ENCODE measurements around the gene TMEM106A. TPM values are rescaled to one million over a fixed set of nuclear protein-coding genes. Genes with fewer than 3 reads are reported as not detected.
"Not testable (repeated sequence)": the region's sequence is repeated elsewhere in the genome, so short reads cannot be mapped to it uniquely, and the experiment has no call there.

The TMEM106A gene
- total RNA-seq, 1 donor from 2014 or later = 4.0 TPM

DNA sequence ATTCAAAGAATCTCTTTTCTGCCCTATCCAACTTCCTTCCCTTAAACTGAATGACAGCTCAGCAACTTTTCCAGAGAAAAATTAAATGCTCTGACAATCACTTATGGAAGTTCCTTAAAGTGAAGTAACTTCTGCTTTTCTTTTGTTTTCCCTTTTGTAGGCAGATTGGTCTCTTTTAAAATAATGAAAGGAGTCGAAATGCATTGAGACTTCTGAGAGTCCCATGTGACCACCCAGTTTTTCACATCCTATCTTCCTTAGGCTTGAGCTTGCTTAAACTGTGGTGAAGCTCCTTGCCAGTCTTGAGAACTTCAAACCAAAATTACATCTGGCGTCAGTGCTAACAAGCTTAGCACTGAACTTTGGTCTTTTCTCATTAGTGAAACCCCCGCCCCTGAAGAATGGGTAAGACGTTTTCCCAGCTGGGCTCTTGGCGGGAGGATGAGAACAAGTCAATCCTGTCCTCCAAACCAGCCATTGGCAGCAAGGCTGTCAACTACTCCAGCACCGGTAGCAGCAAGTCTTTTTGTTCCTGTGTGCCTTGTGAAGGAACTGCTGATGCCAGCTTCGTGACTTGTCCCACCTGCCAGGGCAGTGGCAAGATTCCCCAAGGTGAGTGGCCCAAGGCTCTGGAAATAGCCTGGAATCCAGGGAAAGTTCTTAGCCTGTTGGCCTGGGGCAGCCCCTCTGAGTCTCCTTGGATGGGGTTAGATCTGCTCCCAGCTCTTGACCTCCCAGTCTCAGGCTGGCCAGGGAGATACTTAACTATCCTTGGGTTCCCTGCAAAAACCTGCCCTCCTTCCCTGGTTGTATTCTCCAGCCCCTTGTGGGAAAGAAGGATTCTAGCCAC is 1.2 kb downstream of the TMEM106A start:
- intact Hi-C loops (cut with DNase I) = no loop called here
- no peak for DNase-seq (ENCODE audit: low spot score)

DNA sequence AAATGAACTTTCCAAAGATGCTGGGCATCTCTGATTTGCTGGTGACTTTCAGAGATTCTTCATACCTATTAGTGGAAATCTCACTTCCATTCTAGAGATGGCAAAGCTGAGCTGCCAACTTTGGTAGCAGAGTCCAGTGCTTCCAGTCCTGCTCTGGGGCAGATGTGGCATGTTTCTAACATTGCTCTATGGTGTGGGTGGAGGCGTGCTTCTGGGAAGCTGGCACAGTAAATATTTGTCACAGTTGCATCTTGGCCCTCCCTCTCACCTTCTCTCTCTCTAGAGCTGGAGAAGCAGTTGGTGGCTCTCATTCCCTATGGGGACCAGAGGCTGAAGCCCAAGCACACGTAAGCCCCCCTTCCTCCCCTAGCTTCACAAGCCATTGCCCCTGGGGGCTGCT is 1.9 kb downstream of the TMEM106A start:
- intact Hi-C loops (cut with DNase I) = no loop called here
- DNase-seq (ENCODE audit: low spot score) = no peak

DNA sequence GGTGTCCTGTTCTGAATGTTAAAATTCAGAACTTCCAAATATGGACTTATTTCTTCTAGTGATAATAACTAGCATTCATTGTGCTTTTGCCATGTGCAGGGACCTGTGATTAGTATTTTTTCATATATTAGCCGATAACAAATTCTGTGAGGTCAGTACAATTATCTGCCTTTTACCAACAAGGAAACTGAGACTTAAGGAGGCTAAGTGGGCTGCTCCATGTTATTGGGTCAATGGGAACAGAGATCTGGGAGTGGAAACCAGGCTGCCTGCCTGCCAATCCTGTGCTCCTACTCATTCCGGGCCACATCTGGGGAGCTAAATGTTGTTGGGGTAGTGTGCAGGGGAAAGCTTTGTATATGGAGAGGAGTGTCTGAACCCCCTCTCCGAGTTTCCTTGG is 3.7 kb downstream of the TMEM106A start:
- intact Hi-C loops (cut with DNase I) = no loop called here
- no peak for DNase-seq (ENCODE audit: low spot score)

DNA sequence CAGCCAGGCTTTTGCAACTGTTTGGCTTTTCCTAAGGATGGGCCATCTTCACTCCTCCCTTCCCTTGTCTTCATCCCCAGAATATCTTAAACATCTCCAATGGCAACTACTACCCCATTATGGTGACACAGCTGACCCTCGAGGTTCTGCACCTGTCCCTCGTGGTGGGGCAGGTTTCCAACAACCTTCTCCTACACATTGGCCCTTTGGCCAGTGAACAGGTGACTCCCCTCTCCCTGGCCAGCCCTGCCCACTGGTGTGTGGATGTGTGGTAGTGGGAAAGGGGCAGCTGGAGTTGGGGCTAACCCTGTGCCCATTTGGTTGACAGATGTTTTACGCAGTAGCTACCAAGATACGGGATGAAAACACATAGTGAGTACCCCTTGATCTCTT is 4.7 kb downstream of the TMEM106A start:
- no peak for DNase-seq (ENCODE audit: low spot score)
- intact Hi-C loops (cut with DNase I) = no loop called here

DNA sequence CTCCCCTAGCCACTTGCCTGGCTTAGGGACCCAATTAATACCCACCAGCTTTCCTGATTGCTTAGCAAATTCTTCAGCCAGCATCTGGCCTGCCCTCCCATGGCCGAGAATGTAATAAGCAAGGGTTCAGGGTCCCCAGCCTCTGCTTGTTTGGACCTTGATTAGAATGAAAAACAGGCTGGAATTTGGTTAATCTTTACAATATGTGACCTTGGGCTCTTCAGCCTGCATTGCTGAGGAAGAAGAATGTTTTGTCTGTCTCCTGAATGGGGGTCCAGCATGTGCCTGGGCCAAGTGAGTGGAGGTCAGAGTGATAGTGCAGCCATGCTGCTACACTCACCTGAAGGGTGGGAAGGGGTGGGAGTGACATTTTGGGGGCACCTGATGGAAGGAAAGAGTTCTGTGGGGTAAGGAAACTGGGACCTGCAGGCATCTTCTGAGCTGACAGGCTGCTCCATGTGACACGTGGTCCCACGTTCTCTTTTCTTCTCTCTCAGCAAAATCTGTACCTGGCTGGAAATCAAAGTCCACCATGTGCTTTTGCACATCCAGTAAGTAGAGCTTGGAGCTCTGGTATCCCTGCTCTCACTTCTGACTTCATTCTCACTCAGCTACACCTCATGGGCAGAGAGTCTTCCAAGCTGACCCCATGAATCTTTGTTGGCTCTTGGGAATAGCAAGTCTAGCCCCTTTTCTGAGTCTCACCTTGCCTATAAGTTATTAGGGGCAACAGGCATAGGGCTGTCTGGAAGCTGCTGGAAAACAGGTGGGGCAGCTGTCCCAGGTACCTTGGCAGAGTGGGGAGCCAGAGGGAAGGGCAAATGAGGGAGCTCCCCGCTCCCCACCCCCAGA is 5.3 kb downstream of the TMEM106A start:
- intact Hi-C loops (cut with DNase I) = no loop called here
- no peak for DNase-seq (ENCODE audit: low spot score)

DNA sequence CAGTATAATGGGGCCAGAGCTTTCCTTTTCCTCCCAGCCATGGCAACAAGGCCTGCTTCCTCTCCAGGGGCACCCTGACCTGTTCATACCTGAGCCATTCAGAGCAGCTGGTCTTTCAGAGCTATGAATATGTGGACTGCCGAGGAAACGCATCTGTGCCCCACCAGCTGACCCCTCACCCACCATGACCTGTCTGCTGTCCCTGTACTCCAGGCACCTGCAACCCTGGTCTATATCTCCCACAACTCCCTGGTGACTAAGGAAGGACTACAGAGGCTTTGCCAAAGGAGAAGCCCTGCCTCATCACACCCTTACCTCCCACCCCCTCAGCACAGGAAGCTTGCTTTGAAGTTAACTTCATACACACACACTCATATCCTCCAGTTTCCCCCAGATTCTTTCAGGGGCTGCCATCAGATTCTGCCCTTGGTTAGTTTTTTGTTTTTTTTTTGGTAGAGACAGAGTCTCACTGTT is 6.0 kb downstream of the TMEM106A start:
- intact Hi-C loops (cut with DNase I) = no loop called here
- no peak for DNase-seq (ENCODE audit: low spot score)

DNA sequence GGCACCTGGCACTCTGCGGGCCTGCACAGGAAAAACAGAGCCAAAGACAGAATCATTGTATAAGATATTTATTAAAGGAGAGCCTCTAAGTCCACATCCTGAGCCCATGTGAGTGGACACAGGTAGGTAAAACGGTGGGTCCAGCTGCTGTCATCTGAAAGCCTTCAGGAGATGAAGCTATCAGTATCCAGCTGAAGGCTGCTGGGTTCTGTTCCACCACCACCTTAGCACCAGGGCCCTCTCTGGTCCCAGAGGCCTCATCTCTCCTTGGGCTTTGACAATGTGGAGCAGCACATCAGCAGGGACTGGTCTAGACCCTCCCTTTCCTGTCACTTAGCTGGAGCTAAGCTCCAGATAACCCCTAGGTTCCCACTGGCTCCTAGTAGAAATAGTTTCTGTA is 7.3 kb downstream of the TMEM106A start:
- intact Hi-C loops (cut with DNase I) = no loop called here
- no peak for DNase-seq (ENCODE audit: low spot score)

DNA sequence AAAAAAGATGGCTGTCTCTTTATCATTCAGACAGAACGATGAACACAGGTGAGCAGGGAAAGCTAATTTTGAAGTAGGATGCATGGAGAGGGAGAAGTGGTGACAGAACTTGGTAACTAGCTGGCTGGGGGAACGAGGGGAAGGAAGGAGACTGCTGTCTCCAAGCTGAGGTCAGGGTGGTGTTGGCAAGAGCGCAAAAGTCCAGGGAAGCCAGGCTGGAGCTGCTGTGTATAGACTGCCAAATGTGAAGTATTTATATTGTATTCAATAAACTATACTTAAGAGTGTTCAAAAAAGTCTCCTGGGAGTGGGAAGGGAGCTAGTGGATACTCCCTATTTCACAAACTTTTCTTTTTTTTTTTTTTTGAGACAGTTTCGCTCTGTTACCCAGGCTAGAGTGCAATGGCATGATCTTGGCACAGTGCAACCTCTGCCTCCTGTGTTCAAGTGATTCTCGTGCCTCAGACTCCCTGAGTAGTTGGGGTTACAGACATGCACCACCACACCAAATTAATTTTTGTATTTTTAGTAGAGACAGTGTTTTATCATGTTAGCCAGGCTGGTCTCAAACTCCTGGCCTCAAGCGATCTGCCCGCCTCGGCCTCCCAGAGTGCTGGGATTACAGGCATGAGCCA is 8.2 kb downstream of the TMEM106A start:
- DNase-seq (ENCODE audit: low spot score) = no peak
- intact Hi-C loops (cut with DNase I) = no loop called here

DNA sequence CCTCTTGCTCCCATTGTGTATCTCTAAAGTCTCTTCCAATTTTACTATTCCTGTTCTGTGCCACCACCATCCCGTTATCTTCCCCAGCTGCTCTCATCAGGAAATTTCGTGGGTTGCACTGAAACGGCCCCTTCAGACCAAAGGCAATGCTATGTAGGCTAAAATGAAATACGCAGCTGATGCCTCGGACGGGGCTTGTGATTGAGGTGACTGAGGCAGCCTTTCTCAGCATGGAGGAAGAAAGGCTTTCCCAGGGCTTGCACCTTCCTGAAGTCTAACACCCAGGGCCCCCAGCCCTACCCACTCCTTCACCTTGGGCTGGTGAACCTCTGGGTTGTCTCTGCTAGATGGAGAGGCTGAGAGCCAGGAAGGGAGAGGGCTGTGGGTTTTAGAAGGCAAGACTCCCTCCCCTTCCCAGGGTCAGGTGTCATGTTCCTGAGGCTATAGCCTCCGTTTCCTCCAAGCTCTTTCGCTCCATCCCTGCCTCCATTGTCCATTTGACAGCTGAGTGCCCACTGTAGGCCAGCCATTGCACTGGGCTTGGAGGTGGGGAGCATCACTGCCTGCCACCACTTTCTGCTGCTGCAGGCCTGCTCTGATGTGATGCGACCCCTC is 8.9 kb downstream of the TMEM106A start:
- intact Hi-C loops (cut with DNase I) = no loop called here
- DNase-seq (ENCODE audit: low spot score) = no peak

DNA sequence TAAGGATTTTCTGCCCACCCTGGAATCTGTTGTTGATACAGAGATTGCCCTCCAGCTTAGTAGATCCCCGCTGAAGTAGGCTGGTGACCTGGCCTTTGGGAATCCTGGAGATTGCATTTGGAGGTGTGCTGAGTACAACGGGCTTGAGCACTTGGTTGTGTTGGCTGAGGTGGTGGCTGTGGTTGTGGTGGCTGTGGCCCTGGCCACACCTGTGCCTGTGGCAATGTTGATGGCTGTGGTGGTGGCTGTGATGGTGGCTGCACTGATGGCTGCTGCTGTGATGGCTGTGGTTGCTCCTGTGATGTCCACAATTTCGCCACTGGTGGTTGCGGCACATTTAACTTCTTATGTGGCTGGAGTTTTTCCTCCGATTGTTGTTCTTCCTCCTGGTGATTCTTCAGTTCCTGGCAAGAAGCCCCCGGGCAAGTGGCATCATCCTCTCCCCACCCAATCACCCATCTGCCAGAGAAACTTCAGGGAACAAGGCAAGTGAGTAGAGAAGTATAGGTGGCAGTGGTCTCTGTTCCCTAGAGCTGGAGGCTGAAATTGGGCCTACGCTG is 12.6 kb downstream of the TMEM106A start:
- intact Hi-C loops (cut with DNase I) = no loop called here
- DNase-seq (ENCODE audit: low spot score) = no peak

DNA sequence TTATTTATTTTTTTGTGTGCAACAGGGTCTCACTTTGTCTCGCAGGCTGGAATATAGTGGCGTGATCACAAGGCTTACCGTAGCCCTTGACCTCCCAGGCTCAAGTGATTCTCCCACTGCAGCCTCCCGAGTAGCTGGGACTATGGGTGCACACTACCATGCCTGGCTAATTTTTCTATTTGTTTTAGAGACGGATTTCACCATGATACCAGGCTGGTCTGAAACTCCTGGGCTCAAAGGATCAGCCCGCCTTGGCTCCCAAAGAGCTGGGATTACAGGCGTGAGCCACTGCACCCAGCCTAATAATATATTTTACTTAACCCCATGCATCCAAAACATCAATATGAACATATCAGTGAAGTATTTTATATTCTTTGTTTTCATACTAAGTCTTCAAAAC is 14.7 kb downstream of the TMEM106A start:
- DNase-seq (ENCODE audit: low spot score) = no peak
- intact Hi-C loops (cut with DNase I) = no loop called here

DNA sequence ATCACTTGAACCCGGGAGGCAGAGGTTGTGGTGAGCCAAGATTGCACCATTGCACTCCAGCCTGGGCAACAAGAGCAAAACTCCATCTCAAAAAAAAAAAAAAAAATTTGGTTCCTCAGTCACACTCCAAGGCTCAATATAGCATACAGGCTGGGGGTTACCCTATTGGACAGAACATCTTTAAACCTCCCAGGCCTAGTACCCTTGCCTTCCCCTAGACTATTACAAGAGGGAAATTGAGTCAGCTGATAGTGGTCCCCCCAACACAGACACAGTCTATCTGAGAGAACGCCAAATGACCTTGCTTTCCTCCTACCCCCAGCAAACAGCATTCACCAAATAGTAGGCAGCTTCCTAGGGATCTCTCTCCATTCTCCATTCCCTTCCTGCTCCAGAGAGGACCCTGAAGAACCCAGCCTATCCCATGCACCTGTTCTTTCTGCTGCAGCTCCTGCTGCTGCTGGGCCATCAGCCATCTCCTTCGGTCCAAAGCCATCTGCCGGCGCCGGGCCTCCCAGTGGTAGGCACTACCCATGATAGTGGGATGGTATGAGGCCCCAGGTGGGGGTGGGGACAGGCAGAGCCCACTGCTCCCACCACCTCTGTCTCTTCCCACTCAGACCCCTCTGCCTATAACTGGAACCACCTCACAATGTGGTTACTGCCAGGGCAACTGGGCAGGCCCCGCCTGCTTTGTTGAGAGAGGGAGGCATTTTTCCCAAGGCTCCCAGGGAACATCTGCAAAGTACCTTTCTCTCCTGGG is 16.5 kb downstream of the TMEM106A start, which contains the start of gene CCDC200:
TSS of gene CCDC200 (minus strand) at position 604 of the 763 bp plus-strand sequence. CDS start at position 535, 69 bp downstream.
- DNase-seq (ENCODE audit: low spot score); intact Hi-C loops (cut with DNase I): not testable (repeated sequence)

DNA sequence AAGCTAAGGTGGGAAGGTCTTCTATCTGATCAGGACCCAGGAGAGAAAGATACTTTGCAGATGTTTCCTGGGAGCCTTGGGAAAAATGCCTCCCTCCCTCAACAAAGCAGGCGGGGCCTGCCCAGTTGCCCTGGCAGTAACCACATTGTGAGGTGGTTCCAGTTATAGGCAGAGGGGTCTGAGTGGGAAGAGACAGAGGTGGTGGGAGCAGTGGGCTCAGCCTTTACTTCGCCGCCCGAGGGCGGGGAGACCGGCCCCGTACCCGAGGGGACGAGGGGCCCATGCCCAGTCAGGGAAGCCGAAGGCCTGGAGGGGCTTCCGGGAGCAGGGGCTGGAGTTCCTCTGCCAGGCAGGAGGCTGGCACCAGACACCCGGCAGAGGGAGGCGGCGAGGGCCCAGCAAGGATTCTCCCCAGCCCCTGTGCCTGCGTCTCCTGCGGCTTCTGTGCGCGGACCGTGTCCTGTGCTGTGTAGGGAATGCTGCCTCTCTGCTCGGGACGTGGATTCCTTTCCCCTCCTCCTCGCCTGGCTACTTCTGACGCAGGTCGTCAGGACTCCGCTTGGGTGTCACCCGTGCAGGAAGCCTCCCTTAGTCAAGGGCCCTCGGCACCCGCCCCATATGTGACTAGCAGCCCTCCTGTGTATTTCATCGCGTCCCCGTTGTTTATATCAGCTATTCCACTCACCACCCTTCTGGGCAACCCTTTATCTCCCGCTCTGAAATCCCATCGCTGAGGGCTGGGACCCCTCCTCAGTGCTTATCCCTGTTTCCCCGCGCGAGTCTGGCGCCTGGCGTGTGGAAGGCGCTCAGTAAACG is 19.7 kb downstream of the TMEM106A start:
- DNase-seq (ENCODE audit: low spot score) = peak; percentile 46
- intact Hi-C loops (cut with DNase I) = not testable (repeated sequence)

DNA sequence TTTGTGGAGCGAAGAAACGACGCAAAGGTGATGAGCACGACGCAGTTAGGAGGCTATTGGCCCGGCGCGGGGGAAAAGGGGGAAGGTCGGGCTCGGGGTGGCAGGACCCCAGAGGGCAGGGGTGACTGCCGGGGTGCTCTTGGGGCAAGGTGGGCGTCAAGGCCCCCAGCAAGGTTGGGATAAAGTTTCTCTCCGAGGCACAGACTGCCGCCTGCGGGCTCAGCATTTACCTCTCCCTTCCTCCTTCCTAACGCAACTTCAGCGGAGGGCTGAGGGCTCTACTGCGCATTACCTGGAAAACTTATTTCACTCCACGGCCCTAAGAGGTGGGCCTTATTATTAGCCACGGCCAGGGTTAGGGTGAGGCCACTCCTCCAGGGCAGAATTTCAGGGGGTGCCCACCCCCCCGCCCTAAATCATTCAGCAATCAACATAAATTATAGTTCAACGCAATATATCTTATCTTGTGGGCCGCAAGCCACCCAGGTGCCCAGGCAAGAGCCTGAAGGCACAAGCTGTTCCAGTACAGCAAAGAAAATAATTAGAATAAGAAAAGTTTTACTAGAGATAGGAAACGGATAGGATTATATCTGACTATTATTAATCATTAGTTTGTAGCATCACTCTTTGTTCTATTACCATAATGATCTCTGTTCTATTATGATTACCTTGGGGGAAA is 20.5 kb downstream of the TMEM106A start:
- intact Hi-C loops (cut with DNase I) = not testable (repeated sequence)
- peak; percentile 17 for DNase-seq (ENCODE audit: low spot score)

DNA sequence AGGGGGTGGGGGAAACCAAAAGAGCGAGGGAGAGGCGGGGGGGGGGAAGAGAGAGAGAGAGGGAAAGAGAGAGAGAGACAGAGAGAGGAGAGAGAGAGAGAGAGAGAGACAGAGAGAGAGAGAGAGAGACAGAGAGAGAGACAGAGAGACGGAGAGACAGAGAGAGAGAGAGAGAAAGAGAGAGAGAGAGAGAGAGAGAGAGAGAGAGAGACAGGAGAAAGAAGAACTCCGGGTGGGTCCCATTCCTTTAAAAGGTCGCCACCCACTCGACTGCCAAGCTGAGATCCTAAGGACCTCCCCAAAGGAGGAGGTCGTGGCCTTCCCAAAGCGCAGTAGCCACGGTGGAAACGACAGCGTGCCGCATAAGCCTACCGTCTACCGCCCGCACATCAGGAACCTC is 21.6 kb downstream of the TMEM106A start:
- intact Hi-C loops (cut with DNase I); DNase-seq (ENCODE audit: low spot score): not testable (repeated sequence)

DNA sequence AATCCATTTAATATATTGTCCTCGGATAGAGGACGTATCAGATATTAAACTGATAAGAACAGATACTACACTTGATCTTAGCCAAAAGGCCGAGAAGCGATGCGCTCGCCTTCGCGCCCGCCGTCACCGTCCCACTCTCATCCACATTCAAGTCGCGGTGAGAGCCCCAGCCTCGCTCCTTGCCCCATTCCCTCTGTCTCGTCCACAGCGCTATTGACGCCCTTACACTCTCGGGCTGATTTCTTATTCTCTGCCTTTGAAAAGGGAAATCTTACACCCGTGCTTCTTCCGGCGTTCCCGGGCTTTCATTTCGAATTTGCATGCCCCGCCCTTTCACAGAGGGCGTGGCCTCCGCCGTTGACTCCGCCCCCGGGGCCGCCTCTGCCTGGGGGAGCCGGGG is 22.2 kb downstream of the TMEM106A start, which contains the start of gene RNU2-1:
TSS of gene RNU2-1 (minus strand) at position 101 of the 400 bp plus-strand sequence.
- DNase-seq (ENCODE audit: low spot score); intact Hi-C loops (cut with DNase I): not testable (repeated sequence)

DNA sequence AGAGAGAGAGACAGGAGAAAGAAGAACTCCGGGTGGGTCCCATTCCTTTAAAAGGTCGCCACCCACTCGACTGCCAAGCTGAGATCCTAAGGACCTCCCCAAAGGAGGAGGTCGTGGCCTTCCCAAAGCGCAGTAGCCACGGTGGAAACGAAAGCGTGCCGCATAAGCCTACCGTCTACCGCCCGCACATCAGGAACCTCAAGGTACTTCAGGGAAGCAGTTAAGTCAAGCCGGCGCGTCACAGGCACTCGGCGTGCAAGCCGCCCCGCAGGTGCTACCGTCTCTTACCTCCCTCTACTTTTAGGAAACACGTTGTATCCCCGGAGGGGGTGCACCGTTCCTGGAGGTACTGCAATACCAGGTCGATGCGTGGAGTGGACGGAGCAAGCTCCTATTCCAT is 27.9 kb downstream of the TMEM106A start:
- DNase-seq (ENCODE audit: low spot score); intact Hi-C loops (cut with DNase I): not testable (repeated sequence)

All from cardiac septum (tissue), 1 donor.